SK-N-SH (cell line): ENCODE data around the gene DZIP1. TPM values are rescaled to one million over a fixed set of nuclear protein-coding genes. Genes with fewer than 3 reads are reported as not detected.

Experiments
- CTCF ChIA-PET: fragments of 300-600, 350-600 bp; formaldehyde crosslinking; extraction: SDS; loops from one replicate; lab custom pipeline; 2021; lab: Yijun Ruan, JAX
- POLR2A ChIA-PET: fragments of 350-600 bp; sonication (Branson Sonifier 250); formaldehyde crosslinking; extraction: SDS; loops from one replicate; lab custom pipeline; 2020; ENCODE audit warnings: antibody characterized with exemption, inconsistent platforms; lab: Yijun Ruan, JAX
- DNase-seq: peaks from one replicate; pipeline ENCODE4 v3.0.0; 2012
- H2AFZ ChIP-seq: fragments of 200-600 bp; sonication (generic); 2 replicates; pipeline ENCODE4 v1.8.1; 2016; ENCODE audit warnings: antibody characterized with exemption, mild to moderate bottlenecking, low read depth
- H3F3A ChIP-seq: fragments of 200-600 bp; sonication (generic); replicated peaks from 2 replicates; pipeline ENCODE3; 2016; ENCODE audit warnings: antibody characterized with exemption, mild to moderate bottlenecking; ENCODE audit not compliant: insufficient read depth
- H3K27ac ChIP-seq, 2 experiments: fragments of 200-500 bp in 1 of 2; fragments of 200-600 bp in 1 of 2; sonication (Bioruptor generic) in 1 of 2; sonication (generic), shearing (Covaris generic) in 1 of 2; 2 replicates each; pipeline versions ENCODE4 v1.5.1 to v1.6.1; 2014 to 2016; ENCODE audit warnings: low read depth in 2 of 2, inconsistent platforms in 1 of 2, low read length in 1 of 2, mild to moderate bottlenecking in 1 of 2, mixed read lengths in 1 of 2
- H3K27me3 ChIP-seq: fragments of 200-600 bp; sonication (generic), shearing (Covaris generic); 2 replicates; pipeline ENCODE4 v1.6.1; 2016; ENCODE audit warnings: mixed run types; ENCODE audit not compliant: insufficient read depth
- H3K36me3 ChIP-seq, 2 experiments: fragments of 200-500 bp in 1 of 2; fragments of 200-600 bp in 1 of 2; sonication (Bioruptor generic) in 1 of 2; sonication (generic) in 1 of 2; replicated peaks in 1 of 2; 2 replicates each; pipeline versions ENCODE3 to v1.5.1; 2014 to 2016; ENCODE audit warnings: low read length in 1 of 2, mild to moderate bottlenecking in 1 of 2; ENCODE audit not compliant: insufficient read depth in 2 of 2, control insufficient read depth in 1 of 2
- H3K4me1 ChIP-seq, 2 experiments: fragments of 200-500 bp in 1 of 2; fragments of 200-600 bp in 1 of 2; sonication (Bioruptor generic) in 1 of 2; sonication (generic), shearing (Covaris generic) in 1 of 2; 2 replicates each; pipeline versions ENCODE4 v1.5.1 to v1.6.1; 2014 to 2016; ENCODE audit warnings: low read depth in 1 of 2, low read length in 1 of 2, mixed run types in 1 of 2; ENCODE audit not compliant: insufficient read depth in 2 of 2, control insufficient read depth in 1 of 2
- H3K4me2 ChIP-seq: fragments of 200-600 bp; sonication (generic), shearing (Covaris generic); 2 replicates; pipeline ENCODE4 v1.6.1; 2017; ENCODE audit warnings: mixed run types
- H3K4me3 ChIP-seq, 2 experiments: fragments of 200-500 bp in 1 of 2; fragments of 200-600 bp in 1 of 2; sonication (Bioruptor generic) in 1 of 2; sonication (generic), shearing (Covaris generic) in 1 of 2; 2 replicates each; pipeline versions ENCODE4 v1.5.1 to v1.8.1; 2014 to 2016; ENCODE audit warnings: low read depth in 2 of 2, inconsistent platforms in 1 of 2, low read length in 1 of 2, mild to moderate bottlenecking in 1 of 2, mixed read lengths in 1 of 2, moderate library complexity in 1 of 2
- H3K79me2 ChIP-seq: fragments of 200-600 bp; sonication (generic); 2 replicates; pipeline ENCODE4 v1.8.1; 2017; ENCODE audit warnings: mild to moderate bottlenecking; ENCODE audit not compliant: insufficient read depth
- H3K9ac ChIP-seq: fragments of 200-600 bp; sonication (generic); 2 replicates; pipeline ENCODE4 v1.6.1; 2017; ENCODE audit warnings: mixed run types
- H3K9me2 ChIP-seq: fragments of 200-600 bp; sonication (generic); 2 replicates; pipeline ENCODE4 v1.6.1; 2017; ENCODE audit warnings: mixed run types
- H3K9me3 ChIP-seq: fragments of 200-600 bp; sonication (generic); 2 replicates; pipeline ENCODE4 v1.6.1; 2017; ENCODE audit warnings: mixed run types, mild to moderate bottlenecking, moderate library complexity
- H4K20me1 ChIP-seq: fragments of 200-600 bp; sonication (generic); 2 replicates; pipeline ENCODE4 v1.6.1; 2017; ENCODE audit warnings: mild to moderate bottlenecking, mixed run types; ENCODE audit not compliant: insufficient read depth
- EP300 ChIP-seq, 2 experiments: IDR thresholded peaks; 2 replicates each; pipeline versions ENCODE4 v1.4.0 to v1.6.1; 2012; ENCODE audit warnings: borderline replicate concordance in 1 of 2, low read depth in 1 of 2, low read length in 1 of 2
- EZH2phosphoT487 ChIP-seq: fragments of 200-600 bp; sonication (generic); IDR thresholded peaks from 2 replicates; pipeline ENCODE4 v1.6.1; 2017; ENCODE audit warnings: low read depth, mixed run types, mild to moderate bottlenecking, antibody characterized with exemption, moderate library complexity, borderline replicate concordance
- FOXJ3 ChIP-seq: sonication (generic); formaldehyde crosslinking; IDR thresholded peaks from 2 replicates; pipeline ENCODE4 v1.5.1; 2020; ENCODE audit warnings: mild to moderate bottlenecking, missing genetic modification reagents
- FOXM1 ChIP-seq: IDR thresholded peaks from 2 replicates; pipeline ENCODE4 v1.4.0; 2012; ENCODE audit warnings: low read depth, mild to moderate bottlenecking
- GABPA ChIP-seq: IDR thresholded peaks from 2 replicates; pipeline ENCODE4 v1.4.0; 2012; ENCODE audit warnings: low read depth, mild to moderate bottlenecking
- GATA2 ChIP-seq: sonication (generic); formaldehyde crosslinking; IDR thresholded peaks from 2 replicates; pipeline ENCODE4 v1.5.0; 2020; ENCODE audit warnings: mild to moderate bottlenecking, missing genetic modification reagents
- JUND ChIP-seq: IDR thresholded peaks from 2 replicates; pipeline ENCODE4 v1.4.0; 2012
- NFIC ChIP-seq: IDR thresholded peaks from 2 replicates; pipeline ENCODE4 v1.4.0; 2012; ENCODE audit warnings: borderline replicate concordance
- RAD21 ChIP-seq: IDR thresholded peaks from 2 replicates; pipeline ENCODE4 v1.6.1; 2012; ENCODE audit warnings: mild to moderate bottlenecking, low read length
- RCOR1 ChIP-seq: fragments of 150-350 bp; IDR thresholded peaks from 2 replicates; pipeline ENCODE4 v1.6.1; 2017; ENCODE audit warnings: antibody characterized with exemption, low read length
- RFX5 ChIP-seq: IDR thresholded peaks from 2 replicates; pipeline ENCODE4 v1.6.1; 2012; ENCODE audit warnings: mild to moderate bottlenecking, improper control_type of control experiment, low read length
- RXRA ChIP-seq: IDR thresholded peaks from 2 replicates; pipeline ENCODE4 v1.4.0; 2012; ENCODE audit warnings: low read depth, mild to moderate bottlenecking, borderline replicate concordance
- SIN3A ChIP-seq: IDR thresholded peaks from 2 replicates; pipeline ENCODE4 v1.6.1; 2012; ENCODE audit warnings: low read depth, mild to moderate bottlenecking, low read length, moderate library complexity, borderline replicate concordance
- SMC3 ChIP-seq: IDR thresholded peaks from 2 replicates; pipeline ENCODE4 v1.6.1; 2012; ENCODE audit warnings: low read depth, low read length, improper control_type of control experiment
- TAF1 ChIP-seq: IDR thresholded peaks from 2 replicates; pipeline ENCODE4 v1.6.1; 2012; ENCODE audit warnings: low read depth, mild to moderate bottlenecking, low read length, moderate library complexity, borderline replicate concordance
- TCF12 ChIP-seq: IDR thresholded peaks from 2 replicates; pipeline ENCODE4 v1.4.0; 2012
- USF1 ChIP-seq: IDR thresholded peaks from 2 replicates; pipeline ENCODE4 v1.4.0; 2012; ENCODE audit warnings: low read depth, borderline replicate concordance
- USF2 ChIP-seq: fragments of 150-350 bp; IDR thresholded peaks from 2 replicates; pipeline ENCODE4 v1.6.1; 2017; ENCODE audit warnings: antibody characterized with exemption, low read length, low read depth, borderline replicate concordance
- YY1 ChIP-seq: IDR thresholded peaks from 2 replicates; pipeline ENCODE4 v1.4.0; 2012; ENCODE audit warnings: low read depth, mild to moderate bottlenecking
- ZBTB33 ChIP-seq: IDR thresholded peaks from 2 replicates; pipeline ENCODE4 v1.4.0; 2012; ENCODE audit warnings: low read depth, borderline replicate concordance
- WGBS: methylation state at CpG from one replicate; pipeline ENCODE4 v1.1.6; 2017; ENCODE audit warnings: low lambda C conversion rate; 5-methylcytosine and 5-hydroxymethylcytosine counted together
- polyA plus RNA-seq, 3 experiments: library from polyadenylated mRNA; depleted of rRNA; stranded (reverse); fragments of >200 nt; gene quantifications; 2 replicates each; pipeline ENCODE4 v1.2.3, GENCODE V29; 2012

The DZIP1 gene
- polyA plus RNA-seq, 1 of the 3 experiments (the other 2 are of a cell fraction), result 15.0 TPM

DNA sequence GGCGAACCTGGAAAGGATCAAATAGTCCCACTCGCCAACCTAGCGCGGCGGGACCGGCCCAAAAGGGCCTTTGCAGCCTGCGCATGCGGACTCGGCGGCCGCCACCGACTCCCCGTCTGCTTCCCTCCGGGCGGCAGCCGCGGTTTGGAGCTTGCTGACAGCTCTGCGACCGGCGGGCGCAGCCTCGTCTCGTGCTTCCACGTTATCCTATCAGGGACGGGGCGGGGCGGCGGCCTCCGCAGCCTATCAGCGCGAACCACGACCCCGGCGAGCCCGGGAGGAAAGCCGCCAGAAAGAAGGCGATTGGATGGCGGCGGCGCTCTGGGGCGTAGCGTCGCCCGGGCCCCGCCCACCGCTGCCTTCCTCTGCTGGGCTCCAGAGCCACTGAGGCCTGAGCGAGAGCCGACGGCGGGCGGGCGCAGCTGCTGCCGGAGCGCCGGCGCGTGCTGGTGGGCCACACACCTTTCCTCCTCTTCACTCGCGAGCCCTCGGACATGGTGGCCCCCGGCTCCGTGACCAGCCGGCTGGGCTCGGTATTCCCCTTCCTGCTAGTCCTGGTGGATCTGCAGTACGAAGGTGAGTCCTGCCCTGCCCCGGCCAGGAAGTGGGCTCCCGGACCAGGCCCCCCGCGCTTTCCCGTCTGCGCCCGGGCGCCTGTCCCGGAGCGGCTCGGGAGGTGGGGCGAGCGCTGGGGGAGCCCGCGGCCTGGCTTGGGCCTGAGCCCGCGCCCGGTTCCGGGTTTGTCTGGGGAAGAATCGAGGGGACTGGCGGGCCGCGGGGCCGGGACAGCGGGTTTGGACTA lies 32.5 kb upstream of the DZIP1 start, which contains the start of gene DNAJC3 (continued):
- TF ChIP-seq FOXM1 (no peak), TAF1 (peak; percentile 81), EP300 (IDR thresholded peaks at IDR 0.05; ENCODE audit: borderline replicate concordance in 1 of 2, low read depth in 1 of 2, low read length in 1 of 2) (no peak), SIN3A (peak; percentile 88), RFX5 (peak; percentile 44; the same call in 1 of the 2 replicates), JUND (no peak)
- TF ChIP-seq, all 33 proteins: peak for 13

- no peak for DNase-seq
- peaks cover 17% of the 10 kb centered on the region; the same call in 1 of the 2 replicates for H4K20me1 ChIP-seq
- POLR2A ChIA-PET, result interaction anchor here (0.7 to 1.2 kb wide), 3 partner anchors 32 to 124 kb away, joined by 3 to 4 read pairs (median 3); partner anchors contain the start of gene DZIP1
- peak overlapping the region; percentile 86 to 96 for H3K4me3 ChIP-seq
- no peaks in the 10 kb centered on the region for H3K27me3 ChIP-seq
- H2AFZ ChIP-seq, result peak overlapping the region; percentile 100
- peak overlapping the region; percentile 78 for H3K9ac ChIP-seq
- peak overlapping the region; percentile 82 to 94 for H3K27ac ChIP-seq
- TF ChIP-seq EZH2phosphoT487, result no peak
- no peak for TF ChIP-seq GABPA
- TF ChIP-seq USF1, result no peak
- TF ChIP-seq GATA2, result peak; percentile 21; the same call in 1 of the 2 replicates
- peaks cover 12% of the 10 kb centered on the region for H3F3A ChIP-seq
- CTCF ChIA-PET, result interaction anchor here (0.7 to 1.1 kb wide), 5 partner anchors 14 to 158 kb away, joined by 3 to 4 read pairs (median 3); no protein-coding TSS in a partner anchor
- peaks cover 6% of the 10 kb centered on the region in 2 experiments; a peak in 3 of 4 replicates for H3K4me1 ChIP-seq
- peaks cover 45% of the 10 kb centered on the region for H3K79me2 ChIP-seq
- H3K4me2 ChIP-seq, result peak overlapping the region; percentile 81
- 3% methylated on average over 16 of the region's 32 CpGs for WGBS
- peaks cover 0 to 2% of the 10 kb centered on the region in 2 experiments for H3K36me3 ChIP-seq
- no peaks in the 10 kb centered on the region for H3K9me2 ChIP-seq
- peaks cover 5% of the 10 kb centered on the region; the same call in 1 of the 2 replicates for H3K9me3 ChIP-seq
Observed at GRCh38 chr13:95676105-95676761, 31.7 kb upstream of the DZIP1 start.

GRCh38 chr13:95671597-95671996 lies 27.1 kb upstream of the DZIP1 start:
- no peak overlapping the region for H3K27ac ChIP-seq
- H3K9me2 ChIP-seq, result no peaks in the 10 kb centered on the region
- DNase-seq, result no peak
- H3K4me3 ChIP-seq, result no peak overlapping the region; a peak in 1 of 4 replicates
- 95% methylated on average over 3 of the region's 5 CpGs for WGBS
- H2AFZ ChIP-seq, result no peak overlapping the region
- no peak overlapping the region for H3K9ac ChIP-seq
- peaks cover 11% of the 10 kb centered on the region for H3K9me3 ChIP-seq
- H3F3A ChIP-seq, result peaks cover 4% of the 10 kb centered on the region
- CTCF ChIA-PET, result interaction anchor here (2.2 kb wide), 1 partner anchor 11 kb away, joined by 10 read pairs; no protein-coding TSS in a partner anchor
- no peaks in the 10 kb centered on the region for H4K20me1 ChIP-seq
- POLR2A ChIA-PET, result no interaction called here
- peaks cover 0 to 2% of the 10 kb centered on the region in 2 experiments for H3K36me3 ChIP-seq
- no peak overlapping the region for H3K4me2 ChIP-seq
- H3K27me3 ChIP-seq, result no peaks in the 10 kb centered on the region
- no peaks in the 10 kb centered on the region; a peak in 3 of 4 replicates for H3K4me1 ChIP-seq
- peaks cover 5% of the 10 kb centered on the region; the same call in 1 of the 2 replicates for H3K79me2 ChIP-seq
- TF ChIP-seq FOXJ3 (CRISPR knock-in tag), result no peak
- no peak for TF ChIP-seq SIN3A
- no peak for TF ChIP-seq NFIC
- no peak for TF ChIP-seq RFX5
- TF ChIP-seq RCOR1, result no peak
- no peak for TF ChIP-seq ZBTB33
- no peak for TF ChIP-seq SMC3
- TF ChIP-seq RXRA, result no peak
- TF ChIP-seq TCF12, result no peak
- TF ChIP-seq USF2, result no peak
- TF ChIP-seq YY1, result no peak
- no peak for TF ChIP-seq RAD21
